Stimulated activated CD4-positive, alpha-beta T cell treated with anti-CD3 and anti-CD28 coated beads, TNF-alpha, amount 100 ng/mL, for 24 hours (primary cell): ENCODE measurements around the gene SCAF1.

Source experiments
- DNase-seq, 3 experiments: peaks; one replicate each; pipeline ENCODE4 v3.0.0-alpha.2; 2020; ENCODE audit warnings: low read depth in 3 of 3

Gene SCAF1

DNA sequence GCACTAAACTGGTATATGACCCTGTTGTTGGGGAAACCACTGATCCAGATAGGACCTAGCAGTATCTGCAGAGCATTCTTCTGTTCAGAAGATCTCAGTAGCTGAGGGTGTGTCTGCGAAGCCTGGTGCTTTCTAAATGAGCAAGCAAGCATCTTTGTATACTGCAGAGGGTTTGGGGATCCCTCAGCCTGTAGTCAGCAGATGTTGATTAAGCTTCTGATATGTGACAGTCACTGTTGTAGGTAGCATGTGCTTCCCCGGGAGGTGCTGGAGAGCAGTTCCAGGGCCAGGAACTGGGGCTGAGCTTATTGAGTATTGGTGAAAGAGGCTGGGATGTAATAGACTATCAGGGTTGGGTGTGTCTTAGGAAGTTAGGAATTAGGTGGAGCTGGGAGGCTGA, 1.5 kb downstream of the SCAF1 start:
- no peak for DNase-seq

GRCh38 chr19:49645592-49645991, 3.6 kb downstream of the SCAF1 start:
- no peak for DNase-seq

GRCh38 chr19:49645995-49646394, 4.0 kb downstream of the SCAF1 start:
- no peak for DNase-seq

- DNase-seq = no peak
Observed at GRCh38 chr19:49646586-49646985, 4.6 kb downstream of the SCAF1 start.

GRCh38 chr19:49651029-49651819, 9.2 kb downstream of the SCAF1 start:
- DNase-seq = no peak

DNA sequence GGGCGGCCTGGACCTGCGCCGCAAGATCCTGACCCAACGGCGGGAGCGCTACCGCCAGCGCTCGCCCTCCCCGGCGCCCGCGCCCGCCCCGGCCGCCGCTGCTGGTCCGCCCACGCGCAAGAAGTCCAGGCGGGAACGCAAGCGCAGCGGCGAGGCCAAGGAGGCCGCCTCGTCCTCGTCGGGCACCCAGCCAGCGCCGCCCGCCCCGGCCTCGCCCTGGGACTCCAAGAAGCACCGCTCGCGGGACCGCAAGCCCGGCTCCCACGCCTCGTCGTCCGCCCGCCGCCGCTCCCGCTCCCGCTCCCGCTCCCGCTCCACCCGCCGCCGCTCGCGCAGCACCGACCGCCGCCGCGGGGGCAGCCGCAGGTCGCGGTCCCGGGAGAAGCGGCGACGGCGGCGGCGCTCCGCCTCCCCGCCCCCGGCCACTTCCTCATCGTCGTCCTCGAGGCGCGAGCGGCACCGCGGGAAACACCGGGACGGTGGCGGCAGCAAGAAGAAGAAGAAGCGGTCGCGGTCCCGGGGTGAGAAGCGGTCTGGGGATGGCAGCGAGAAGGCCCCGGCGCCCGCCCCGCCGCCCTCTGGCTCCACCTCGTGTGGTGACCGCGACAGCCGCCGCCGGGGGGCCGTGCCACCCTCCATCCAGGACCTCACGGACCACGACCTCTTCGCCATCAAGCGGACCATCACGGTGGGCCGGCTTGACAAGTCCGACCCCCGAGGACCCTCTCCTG, 10.0 kb downstream of the SCAF1 start:
- DNase-seq = no peak

GRCh38 chr19:49652551-49653465, 10.8 kb downstream of the SCAF1 start:
- DNase-seq = no peak

DNA sequence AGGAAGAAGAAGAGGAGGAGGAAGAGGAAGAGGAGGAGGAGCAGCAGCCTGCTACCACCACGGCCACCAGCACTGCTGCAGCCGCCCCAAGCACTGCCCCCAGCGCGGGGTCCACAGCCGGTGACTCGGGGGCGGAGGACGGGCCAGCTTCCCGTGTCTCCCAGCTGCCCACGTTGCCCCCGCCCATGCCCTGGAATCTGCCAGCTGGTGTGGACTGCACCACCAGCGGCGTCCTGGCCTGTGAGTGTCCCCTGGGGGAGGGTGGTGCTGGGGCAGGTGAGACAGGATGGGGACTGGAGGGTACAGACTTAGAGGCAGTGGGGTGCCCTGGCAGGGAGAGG, 11.4 kb downstream of the SCAF1 start:
- no peak for DNase-seq

- no peak for DNase-seq
Observed at GRCh38 chr19:49654581-49654980, 12.6 kb downstream of the SCAF1 start.

DNA sequence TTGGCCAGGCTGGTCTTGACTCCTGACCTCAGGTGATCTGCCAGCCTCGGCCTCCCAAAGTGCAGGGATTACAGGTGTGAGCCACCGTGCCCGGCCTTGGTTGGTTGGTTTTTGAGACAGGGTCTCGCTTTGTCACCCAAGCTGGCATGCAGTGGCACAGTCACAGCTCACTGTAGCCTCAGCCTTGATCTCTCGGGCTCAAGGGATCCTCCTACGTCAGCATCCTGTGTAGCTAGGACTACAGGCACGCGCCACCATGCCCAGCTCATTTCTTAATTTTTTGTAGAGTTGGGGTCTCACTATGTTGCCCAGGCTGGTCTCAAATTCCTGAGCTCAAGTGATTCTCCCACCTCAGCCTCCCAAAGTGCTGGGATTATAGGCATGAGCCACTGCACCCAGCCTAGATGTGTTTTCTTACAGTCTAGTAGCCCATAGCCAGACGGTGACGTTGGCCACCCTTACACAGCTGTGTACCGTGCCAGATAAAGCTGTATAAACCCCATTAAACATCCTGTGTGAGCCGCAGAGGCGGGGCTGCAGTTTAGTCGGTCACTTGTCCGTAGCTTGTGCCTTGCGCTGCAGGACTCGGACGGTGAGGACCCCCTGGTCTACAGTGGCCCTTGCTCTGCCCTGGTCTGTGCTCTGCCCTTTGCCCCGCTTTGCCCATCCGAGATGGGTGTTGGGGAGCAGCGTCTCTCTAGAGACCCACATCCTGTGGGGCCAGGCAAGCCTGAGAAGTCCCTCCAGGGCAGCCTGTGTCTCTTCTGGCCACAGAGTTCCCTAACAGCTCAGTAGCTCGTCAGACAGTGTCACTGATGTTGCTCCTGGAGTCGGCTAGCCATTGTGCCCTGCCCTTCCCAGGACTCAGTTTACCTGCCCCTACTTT, 13.8 kb downstream of the SCAF1 start:
- no peak for DNase-seq

DNA sequence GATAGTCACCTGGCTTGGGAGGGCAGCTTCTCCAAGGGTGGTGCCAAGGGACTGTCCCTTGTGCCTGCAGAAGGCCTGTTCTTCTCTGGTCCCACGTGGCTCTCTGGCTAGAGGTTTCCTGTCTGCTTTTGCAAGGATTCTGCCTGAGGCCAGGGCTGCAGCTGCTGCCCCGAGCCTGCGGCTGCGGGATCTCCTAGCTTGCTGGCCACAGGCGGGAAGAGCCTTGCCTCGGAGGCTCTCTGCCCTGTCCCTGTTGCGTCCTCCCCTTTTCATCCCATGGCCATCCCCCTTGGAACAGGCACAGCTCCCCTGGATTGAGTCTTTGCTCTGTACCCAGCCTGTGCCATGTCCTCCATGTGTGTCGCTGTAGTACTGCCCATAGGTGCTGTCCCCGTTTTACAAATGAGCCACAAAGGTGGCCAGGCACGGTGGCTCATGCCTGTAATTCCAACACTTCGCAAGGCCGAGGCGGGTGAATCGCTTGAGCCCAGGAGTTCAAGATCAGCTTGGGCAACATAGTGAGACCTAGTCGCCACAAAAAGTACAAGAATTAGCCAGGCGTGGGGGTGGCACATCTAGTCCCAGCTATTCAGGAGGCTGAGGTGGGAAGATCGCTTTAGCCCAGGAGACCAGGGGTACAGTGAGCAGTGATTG, 14.6 kb downstream of the SCAF1 start:
- DNase-seq = no peak

GRCh38 chr19:49657493-49658138, 15.6 kb downstream of the SCAF1 start:
- DNase-seq = no peak

DNA sequence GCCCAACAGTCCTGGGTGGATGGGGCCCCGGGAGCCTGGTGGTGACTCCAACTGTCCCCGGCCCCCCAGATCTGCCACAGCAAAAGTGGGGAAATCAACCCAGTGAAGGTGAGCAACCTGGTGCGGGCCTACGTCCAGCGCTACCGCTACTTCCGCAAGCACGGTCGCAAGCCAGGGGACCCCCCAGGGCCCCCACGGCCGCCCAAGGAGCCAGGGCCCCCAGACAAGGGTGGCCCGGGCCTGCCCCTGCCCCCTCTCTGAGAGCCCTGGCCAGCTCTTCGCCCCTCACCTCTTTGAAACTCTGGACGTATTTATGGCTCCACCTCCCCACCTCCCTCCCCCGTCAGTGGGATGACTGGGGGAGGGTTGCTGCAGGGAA, 16.1 kb downstream of the SCAF1 start:
- DNase-seq = no peak

DNA sequence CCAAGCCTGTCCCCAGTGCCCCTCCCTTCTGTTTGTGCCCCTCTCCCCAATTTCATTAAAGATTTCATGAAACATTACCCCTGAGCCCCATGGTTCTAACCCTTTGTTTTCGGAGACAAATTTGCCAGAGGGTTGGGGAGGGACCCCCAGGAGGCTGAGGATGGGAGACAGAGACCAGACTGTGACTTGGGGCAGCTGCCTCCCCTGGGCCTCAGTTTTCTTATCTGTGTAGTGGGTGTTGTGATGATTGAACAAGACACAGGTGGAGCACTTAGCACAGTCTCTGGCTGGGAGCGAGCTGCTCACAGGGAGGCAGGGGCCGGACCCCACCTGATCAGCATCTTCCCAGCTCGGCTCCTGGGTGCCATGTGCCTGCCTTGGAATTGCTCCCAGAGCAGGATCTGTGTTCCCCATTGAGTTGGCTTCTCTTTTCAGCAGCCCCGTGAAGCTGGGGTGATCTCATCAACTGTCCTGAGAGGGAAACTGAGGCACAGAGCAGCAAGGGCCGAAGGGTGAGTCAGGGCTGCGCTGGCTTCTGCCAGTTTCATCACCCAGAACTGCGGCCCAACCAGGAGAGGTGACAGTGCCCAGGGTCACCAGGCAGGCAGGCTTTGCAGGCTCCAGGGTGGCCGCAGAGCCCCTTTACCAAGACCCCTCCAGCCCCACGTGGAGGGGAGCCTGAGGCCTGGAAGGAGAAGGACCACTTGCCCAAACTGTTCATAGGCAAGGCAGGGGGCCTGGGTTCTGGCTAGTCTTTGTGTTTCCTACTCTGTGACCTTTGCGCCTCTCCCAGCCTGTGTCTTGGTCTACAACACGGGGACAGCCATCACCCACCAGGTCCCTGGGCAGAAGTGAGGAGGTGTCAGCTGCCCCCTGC, 16.8 kb downstream of the SCAF1 start:
- DNase-seq = no peak

GRCh38 chr19:49660338-49660961, 18.4 kb downstream of the SCAF1 start:
- no peak for DNase-seq

DNA sequence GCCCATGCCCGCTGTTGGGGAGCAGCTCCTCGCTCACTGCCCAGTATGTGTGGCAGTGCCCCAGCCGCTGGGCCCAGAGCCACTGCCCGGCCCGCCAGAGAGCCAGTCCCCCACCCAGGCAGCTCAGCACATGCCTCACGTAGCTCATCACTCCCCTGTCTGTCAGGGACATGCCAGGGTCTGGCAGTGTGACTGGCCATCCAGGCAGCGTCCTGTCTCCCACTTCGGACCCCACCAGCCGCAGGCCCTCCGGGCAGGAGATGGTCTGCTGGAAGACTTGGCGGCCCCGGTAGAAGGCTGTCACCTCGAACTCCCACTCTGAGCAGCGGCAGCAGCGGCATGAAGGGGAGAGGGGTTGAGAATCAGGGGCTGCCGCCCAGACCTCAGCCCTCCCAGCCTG, 20.0 kb downstream of the SCAF1 start:
- no peak for DNase-seq

- DNase-seq = no peak
Observed at GRCh38 chr19:49663224-49663623, 21.2 kb downstream of the SCAF1 start.

GRCh38 chr19:49664171-49665035, 22.4 kb downstream of the SCAF1 start:
- DNase-seq = peak; percentile 83 to 95 (median 85)
